GM12891 (cell line): ENCODE data around the gene TTLL6.

Experiments
- PAX5 ChIP-seq: IDR thresholded peaks from 2 replicates; pipeline ENCODE4 v1.6.1; 2011; ENCODE audit warnings: low read length, moderate library complexity, mild to moderate bottlenecking; ENCODE audit not compliant: insufficient read depth, severe bottlenecking
- POLR2A ChIP-seq: IDR thresholded peaks from 2 replicates; pipeline ENCODE4 v1.6.1; 2011; ENCODE audit warnings: low read depth, low read length, control low read depth
- POLR2AphosphoS5 ChIP-seq: IDR thresholded peaks from 2 replicates; pipeline ENCODE4 v1.6.1; 2011; ENCODE audit warnings: low read depth, low read length, control low read depth
- SPI1 ChIP-seq: IDR thresholded peaks from 2 replicates; pipeline ENCODE4 v1.6.1; 2011; ENCODE audit warnings: low read depth, low read length, control low read depth
- TAF1 ChIP-seq: IDR thresholded peaks from 2 replicates; pipeline ENCODE4 v1.6.1; 2011; ENCODE audit warnings: low read depth, low read length, control low read depth

DNA sequence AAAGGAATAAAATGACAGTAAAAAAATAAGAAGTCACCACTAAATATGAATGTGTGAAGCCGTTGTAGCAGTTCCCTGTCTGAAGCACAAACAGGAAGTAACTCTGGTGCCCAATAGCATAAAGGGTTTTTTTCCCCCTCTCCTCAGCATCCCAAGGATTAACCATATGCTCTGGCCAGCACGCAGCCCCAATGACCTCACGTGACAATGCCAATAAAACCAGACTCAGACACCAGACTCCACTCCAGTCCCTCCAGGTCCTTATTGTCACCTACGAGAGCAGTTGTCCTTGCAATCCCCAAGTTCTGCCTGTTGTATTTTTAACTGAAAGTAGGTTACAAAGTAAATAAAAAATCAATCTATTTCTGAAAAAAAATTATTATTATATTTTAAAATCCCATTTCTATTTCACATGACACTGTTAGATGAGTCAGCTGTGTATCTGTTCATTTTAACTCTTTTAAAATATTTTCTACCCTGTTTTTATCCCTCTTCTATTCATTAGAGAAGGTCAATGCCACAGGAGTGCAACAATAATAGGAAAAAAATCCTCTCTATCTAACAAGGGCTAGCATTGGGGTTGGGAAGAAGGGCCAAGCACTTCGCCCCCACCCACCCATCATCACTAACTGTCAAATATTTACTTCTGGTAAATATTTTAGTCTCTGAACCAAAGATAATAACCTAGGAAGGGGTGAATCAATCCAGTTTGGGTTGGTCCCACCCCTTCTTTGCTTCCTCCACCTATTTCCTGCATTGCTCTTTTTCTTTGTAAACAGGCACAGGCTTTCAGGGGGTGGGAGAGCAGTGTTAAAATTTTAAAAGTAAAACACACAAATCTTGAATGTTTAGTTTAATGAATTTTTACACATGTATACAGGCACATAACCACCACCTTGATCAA is 101.3 kb downstream of the TTLL6 start:
- TF ChIP-seq POLR2A (no peak), PAX5 (no peak), POLR2AphosphoS5 (no peak), TAF1 (no peak), SPI1 (no peak)
